ENCODE data around the gene REEP6.
"Not testable (repeated sequence)": the region's sequence is repeated elsewhere in the genome, so short reads cannot be mapped to it uniquely, and the experiment has no call there.

The REEP6 gene

DNA sequence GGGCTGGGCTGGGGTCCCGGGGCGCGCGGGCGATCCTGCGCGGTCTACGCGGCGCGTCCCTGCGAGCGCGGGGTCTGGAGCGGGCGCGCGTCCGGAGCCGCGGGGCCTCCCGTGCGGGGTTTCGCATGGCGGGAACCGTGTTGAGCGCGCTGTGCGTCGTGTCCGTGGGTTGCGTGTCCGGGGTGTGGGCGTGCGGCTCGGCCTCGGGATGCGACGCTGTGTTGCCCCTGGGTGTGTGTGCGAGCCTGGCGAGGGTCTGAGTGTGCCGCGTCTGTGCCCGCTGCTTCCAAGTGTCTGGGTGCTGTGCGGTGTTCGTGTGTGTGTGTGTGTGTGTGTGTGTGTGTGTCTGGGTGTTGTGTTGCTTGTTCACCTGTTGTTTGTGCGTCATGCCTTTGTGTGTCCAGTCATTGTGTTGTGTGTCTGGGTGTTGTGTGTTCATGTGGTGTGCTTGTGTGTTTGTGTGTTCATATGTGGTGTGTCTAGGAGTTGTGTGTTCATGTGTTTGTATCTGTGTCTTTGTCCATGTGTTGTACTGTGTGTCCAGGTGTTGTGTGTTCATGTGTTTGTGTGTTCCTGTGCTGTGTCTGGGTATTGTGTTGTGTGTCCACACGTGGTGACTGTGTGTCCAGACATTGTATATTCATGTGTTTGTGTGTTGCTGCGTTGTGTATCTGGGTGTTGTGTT lies 33.4 kb downstream of the REEP6 start:
- no peak for DNase-seq (ENCODE audit: low spot score)

DNA sequence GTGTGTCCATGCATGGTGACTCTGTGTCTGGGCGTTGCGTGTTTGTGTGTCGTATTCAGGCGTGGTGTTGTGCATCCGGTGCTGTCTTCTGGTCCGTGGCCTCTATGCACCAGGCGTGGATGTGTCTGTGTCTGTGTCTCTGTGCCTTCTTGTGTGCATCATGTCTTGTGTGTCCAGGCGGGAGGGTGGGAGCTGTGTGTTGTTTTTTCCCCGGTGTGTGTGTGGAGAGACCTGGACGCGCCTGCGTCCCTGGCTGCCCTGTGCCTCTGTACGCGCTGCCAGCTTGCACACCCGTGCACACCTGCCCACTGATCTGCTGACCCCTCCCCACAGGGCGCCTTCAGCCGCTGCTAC lies 34.0 kb downstream of the REEP6 start:
- no peak for DNase-seq (ENCODE audit: low spot score)

DNA sequence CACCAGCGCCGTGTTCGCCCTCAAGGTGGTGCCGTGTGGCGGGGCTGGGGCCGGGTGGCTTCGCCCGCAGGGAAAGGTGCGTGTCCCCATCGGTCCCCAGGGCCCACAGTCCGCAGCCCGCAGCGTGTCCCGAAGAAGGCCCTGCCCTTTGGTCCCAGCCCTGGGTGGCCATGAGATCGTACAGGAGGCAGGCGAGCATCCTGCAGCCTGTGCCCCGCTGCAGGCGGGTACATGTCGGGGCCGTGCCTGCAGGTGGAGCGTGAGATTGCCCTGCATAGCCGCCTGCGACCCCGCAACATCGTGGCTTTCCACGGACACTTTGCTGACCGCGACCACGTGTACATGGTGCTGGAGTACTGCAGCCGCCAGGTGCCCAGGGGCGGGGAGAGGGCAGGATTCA lies 34.4 kb downstream of the REEP6 start:
- no peak for DNase-seq (ENCODE audit: low spot score)

DNA sequence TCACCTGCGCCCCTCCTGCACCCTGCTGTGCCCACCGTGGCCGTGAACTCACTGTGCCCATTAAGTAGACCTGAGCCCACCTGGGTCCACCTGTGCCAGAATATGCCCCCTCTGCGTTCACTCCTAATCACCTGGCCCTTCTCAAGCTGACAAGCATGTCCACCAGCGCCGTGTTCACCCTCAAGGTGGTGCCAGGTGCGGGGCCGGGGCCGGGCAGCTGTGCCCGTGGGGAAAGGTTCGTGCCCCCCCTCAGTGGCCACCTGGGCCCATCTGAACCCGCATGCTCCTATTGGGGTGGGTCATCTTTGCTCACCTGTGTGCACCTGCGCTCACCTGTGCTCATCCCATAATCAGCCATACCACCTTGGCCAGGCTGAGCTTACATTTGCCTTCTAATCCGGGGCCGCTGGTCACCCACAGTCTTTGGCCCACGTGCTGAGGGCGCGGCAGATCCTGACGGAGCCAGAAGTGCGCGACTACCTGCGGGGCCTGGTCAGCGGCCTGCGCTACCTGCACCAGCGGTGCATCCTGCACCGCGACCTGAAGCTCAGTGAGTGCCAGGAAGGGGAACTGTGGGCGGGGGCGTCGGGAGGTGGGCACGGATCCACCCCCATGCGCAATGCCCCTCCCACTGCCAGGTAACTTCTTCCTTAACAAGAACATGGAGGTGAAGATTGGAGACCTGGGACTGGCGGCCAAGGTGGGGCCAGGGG lies 35.2 kb downstream of the REEP6 start:
- no peak for DNase-seq (ENCODE audit: low spot score)

DNA sequence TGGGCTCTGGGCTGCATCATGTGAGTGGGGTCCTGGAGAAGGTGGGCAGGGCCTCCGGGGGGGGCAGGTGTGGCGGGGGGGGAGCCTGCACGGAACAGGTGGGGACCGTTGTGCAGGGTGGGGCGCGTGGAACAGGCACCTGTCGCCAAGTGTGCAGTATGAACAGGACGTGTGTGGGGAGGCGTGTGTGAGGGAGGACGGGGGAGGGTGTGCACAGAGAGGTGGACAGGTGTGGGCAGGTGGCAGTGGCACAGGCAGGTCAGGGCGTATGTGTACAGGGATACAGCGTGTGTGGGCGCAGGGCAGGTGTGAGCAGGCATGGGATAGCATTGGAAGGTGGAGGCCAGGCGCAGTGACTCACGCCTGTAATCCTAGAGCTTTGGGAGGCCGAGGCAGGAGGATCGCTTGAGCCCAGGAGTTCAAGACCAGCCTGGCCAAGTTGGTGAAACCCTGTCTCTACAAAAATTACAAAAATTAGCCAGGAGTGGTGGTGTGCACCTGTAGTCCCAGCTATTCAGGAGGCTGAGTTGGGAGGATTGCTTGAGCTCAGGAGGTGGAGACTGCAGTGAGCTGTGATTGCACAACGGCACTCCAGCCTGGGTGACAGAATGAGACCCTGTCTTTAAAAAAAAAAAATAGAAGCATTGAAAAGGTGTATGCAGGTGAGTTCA lies 36.1 kb downstream of the REEP6 start:
- no peak for DNase-seq (ENCODE audit: low spot score)

DNA sequence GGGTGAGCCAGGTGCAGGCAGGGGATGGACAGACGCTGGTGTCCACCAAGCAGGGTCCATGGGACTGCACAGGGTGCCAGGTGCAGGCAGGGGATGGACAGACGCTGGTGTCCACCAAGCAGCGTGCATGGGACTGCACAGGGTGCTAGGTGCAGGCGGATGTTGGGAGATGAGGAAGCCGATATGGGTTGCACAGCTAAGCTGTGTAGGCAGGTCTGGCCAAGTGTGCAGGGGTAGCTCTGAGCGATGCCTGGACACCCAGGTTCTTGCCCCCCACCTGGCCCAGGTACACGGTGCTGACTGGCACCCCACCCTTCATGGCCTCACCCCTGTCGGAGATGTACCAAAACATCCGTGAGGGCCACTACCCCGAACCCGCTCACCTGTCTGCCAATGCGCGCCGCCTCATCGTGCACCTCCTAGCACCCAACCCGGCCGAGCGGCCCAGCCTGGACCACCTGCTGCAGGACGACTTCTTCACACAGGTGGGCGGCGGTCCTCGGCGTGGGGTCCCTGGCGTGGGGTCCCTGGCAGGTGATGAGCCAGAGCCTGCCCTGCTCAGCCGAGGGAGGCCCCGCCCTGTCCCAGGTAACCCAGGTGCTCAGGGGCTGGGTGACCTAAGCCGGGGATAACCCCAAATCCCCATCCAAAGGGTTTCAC lies 36.8 kb downstream of the REEP6 start:
- DNase-seq (ENCODE audit: low spot score): no peak

DNA sequence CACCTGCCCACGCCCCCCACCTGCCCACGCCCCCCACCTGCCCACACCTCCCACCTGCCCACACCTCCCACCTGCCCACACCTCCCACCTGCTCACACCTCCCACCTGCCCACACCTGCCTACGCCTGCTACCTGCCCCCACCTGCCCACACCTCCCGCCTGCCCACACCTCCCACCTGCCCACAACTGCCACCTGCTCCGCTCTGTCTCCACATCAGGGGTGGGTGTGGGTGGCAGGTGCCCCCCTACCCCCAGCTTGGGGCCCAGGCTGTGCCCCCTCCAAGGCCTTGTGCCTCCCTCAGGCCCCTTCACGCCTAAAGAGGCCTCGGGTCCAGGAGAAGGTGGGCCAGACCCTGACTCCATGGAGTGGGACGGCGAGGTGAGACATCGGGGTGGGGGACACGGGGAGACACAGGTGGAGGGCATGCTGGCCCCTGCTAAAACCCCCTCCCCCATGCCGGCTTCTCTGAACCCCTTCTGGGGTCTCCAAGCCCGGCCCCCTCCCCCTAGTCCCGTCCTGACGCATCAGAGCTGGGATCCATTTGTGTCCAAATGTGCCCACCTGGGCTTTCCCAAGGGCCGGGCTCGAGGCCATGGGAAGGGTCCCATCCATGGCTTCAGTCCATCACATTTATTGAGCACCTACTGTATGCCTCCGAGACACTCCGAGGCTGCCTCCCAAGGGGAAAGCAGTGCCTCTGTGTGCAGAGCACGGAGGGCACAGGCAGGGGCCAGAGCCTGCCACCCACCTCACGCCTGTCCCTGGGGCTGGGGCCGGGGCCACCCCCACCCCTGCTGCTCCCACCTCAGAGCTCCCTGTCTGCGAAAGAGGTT lies 37.8 kb downstream of the REEP6 start:
- no peak for DNase-seq (ENCODE audit: low spot score)

DNA sequence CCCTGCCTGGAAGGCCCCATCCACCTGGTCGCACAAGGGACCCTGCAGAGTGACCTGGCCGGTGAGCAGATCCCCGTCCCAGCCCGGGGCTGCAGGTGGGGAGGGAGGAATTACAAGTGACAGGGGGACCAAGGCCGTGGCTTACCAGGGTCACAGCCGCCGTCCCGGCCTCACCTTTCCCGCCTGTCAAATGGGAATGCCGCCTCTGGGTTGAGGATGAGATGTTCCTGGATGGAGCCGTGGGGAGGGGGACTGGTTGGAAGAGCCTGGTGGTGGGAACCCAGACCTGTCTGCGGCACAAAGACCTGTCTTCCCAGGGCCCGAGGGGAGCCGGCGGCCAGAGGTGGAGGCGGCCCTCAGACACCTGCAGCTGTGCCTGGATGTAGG lies 38.4 kb downstream of the REEP6 start:
- no peak for DNase-seq (ENCODE audit: low spot score)

DNA sequence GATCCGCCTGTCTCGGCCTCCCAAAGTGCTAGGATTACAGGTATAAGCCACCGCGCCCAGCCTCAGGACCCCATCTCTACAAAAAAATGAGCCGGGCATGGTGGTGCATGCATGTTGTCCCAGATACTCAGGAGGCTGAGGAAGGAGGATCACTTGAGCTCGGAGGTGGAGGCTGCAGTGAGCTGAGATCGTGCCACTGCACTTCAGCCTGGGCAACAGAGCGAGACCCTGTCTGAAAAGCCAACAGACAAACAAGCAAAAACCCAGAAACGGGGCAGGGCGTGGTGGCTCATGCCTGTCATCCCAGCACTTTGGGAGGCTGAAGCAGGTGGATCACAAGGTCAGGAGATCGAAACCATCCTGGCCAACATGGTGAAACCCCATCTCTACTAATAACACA lies 39.9 kb downstream of the REEP6 start:
- DNase-seq (ENCODE audit: low spot score): not testable (repeated sequence)

DNA sequence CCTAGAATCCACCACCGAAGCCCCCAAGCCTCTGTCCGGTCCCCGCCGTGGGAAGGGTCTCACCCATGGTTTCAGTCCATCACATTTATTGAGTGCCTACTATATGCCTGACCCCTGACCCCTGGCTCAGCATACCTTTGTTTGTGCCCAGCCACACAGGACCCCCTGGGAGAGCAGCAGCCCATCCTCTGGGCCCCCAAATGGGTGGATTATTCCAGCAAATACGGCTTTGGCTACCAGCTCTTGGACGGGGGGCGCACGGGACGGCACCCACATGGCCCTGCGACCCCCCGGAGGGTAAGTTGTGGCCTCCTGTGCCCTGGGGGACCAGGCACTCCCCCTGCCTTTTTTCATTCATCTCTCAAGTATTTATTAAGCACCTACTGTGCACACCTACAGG lies 40.6 kb downstream of the REEP6 start:
- no peak for DNase-seq (ENCODE audit: low spot score)

DNA sequence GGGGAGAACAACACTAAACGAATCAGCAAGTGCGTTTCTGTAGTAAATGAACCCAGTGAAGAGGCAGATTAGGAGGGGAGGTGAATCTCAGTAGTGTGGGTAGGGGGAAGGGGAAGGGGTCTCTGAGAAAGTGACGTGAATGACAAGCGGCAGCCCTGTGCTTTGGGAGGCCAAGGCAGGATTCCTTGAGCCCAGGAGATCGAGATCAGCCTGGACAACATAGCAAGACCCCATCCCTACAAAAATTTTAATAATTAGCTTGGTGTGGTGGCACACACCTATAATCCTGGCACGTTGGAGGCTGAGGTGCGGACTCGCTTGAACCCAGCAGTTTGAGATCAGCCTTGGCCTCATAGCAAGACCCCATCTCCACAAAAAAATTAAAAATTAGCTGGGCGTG lies 41.0 kb downstream of the REEP6 start:
- DNase-seq (ENCODE audit: low spot score): no peak

DNA sequence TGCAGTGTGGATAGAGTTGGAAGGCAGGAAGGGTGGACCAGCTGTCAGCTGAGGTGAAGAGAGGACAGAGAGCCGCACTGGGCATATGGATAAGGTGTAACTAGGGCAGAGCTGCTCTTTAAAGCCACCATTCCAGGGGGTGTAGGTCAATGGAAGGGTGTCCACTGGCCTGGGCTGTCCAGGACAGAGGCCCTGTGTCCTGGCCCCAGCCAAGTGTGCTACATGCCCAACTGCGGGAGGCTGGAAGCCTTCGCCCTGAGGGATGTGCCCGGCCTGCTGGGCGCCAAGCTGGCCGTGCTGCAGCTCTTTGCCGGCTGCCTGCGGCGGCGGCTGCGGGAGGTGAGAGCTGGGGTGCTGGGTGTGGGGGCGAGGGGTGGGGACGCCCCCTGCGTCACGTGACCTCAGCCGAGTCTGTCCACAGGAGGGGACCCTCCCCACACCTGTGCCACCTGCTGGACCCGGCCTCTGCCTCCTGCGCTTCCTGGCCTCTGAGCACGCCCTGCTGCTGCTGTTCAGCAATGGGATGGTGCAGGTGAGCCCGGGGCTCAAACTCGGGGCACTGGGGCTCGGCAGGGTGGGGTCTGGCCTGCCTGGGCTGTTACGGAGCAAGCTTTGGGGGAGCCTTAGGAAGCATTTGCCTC lies 42.6 kb downstream of the REEP6 start:
- no peak for DNase-seq (ENCODE audit: low spot score)

DNA sequence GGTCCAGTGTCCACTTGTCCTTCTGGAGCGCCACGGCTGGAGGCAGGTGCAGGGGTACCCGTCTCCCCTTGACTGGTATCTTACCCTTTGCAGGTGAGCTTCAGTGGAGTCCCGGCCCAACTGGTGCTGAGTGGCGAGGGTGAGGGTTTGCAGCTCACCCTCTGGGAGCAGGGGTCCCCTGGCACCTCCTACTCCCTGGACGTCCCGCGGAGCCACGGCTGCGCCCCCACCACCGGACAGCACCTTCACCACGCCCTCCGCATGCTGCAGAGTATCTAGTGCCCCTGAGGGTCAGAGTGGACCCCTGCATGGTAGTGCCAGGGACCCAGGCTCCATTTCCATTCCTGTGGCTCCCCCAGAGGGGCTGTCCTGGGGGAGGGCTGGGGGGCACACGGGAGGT lies 44.0 kb downstream of the REEP6 start:
- no peak for DNase-seq (ENCODE audit: low spot score)

DNA sequence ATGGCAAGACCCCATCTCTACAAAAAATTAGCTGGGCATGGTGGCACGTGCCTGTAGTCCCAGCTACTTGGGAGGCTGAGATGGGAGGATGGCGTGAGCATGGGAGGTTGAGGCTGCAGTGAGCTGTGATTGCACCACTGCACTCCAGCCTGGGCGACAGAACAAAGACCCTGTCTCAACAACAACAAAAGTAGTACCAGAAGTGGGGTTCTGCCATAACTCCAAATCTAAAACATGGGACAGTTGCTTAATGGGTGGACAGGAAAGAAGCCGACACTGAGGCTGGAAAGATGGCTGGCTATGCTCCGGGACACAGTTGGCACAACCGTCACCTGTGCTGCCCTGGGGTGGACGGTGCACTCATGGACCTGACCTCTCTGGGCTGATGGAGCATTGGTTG lies 44.7 kb downstream of the REEP6 start:
- not testable (repeated sequence) for DNase-seq (ENCODE audit: low spot score)

DNA sequence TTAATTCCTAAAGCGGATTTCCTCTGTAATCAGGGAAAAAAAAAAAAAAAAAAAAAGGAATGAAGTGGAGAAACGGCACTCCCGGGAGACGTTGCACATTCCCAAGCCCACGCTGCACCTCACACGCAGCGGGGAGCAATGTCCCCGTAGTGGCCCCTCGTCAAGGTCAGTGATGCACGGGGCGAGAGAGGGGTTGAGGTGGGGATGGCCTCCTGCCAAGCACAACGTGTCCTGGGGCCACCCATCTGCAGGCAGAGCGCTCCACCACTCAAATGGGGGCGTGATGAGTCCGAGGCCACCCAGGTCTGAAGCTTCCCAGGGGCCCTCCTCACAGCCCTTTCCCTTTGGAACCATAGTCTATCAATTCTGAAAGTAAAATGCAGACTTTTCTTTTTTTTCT lies 48.0 kb downstream of the REEP6 start:
- no peak for DNase-seq (ENCODE audit: low spot score)

DNA sequence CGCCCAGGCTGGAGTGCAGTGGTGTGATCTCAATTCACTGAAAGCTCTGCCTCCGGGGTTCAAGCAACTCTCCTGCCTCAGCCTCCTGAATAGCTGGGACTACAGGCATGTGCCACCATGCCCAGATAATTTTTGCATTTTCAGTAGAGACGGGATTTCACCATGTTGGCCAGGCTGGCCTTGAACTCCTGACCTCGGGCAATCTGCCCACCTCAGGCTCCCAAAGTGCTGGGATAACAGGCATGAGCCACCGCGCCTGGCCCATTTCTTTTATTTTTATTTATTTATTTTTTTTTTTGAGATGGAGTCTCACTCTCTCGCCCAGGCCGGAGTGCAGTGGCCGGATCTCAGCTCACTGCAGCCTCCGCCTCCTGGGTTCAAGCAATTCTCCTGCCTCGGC lies 48.8 kb downstream of the REEP6 start:
- DNase-seq (ENCODE audit: low spot score): not testable (repeated sequence)

DNA sequence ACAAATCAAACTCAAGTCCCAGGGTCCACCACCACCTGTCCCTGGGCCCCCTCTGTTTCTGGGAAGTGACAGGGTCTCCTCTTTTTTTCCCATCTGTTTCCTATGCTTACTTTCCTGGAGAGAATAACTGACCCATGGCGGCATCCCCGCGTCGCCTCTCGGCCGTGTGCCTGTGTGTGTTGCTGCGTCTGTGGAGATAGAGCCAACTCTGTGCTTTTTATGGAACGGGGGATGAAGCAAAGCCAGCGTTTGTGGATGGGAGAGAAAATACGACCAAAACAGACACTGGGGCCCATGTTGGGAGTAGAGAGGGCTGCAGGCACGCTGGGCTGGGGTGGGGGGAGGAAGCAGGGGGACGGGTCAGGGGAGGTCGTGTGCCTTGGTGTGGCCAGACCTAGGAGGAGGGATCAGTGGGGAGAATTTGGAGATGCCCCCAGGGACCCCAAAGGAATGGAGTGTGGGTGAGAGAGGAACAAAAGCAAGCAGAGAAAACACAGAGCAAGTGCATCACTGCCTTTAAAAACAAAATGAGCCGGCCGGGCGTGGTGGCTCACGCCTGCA lies 49.5 kb downstream of the REEP6 start:
- no peak for DNase-seq (ENCODE audit: low spot score)

Measured in hematopoietic multipotent progenitor cell treated with erythropoietin and hydrocortisone succinate and interleukin-3 and kit ligand, for 17 days (in vitro differentiated cells).